HG03571 (cell line): ENCODE data around the gene FRMD4A.

Experiments used
- ATAC-seq: cut with Tn5 transposase; IDR thresholded peaks from one replicate; pipeline ENCODE4 v1.9.1; 2021; ENCODE audit not compliant: unreplicated experiment

Gene FRMD4A

DNA sequence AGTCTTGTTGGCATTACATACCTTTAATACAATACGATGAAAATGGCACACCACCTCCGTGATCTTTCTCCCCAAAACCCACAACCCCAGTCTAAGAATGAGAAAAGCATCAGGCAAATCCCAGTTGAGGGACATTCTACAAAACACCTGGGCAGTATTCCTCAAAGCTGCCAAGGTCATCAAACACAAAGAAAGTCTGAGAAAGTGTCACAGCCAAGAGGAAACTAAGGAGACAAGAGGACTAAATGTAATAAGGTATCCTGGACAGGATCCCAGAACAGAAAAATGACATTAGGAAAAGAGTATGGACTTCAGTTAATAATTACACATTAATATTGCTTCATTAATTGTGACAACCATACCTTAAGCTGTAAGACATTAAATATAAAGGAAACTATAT, 14.5 kb upstream of the FRMD4A start:
- ATAC-seq = no peak

DNA sequence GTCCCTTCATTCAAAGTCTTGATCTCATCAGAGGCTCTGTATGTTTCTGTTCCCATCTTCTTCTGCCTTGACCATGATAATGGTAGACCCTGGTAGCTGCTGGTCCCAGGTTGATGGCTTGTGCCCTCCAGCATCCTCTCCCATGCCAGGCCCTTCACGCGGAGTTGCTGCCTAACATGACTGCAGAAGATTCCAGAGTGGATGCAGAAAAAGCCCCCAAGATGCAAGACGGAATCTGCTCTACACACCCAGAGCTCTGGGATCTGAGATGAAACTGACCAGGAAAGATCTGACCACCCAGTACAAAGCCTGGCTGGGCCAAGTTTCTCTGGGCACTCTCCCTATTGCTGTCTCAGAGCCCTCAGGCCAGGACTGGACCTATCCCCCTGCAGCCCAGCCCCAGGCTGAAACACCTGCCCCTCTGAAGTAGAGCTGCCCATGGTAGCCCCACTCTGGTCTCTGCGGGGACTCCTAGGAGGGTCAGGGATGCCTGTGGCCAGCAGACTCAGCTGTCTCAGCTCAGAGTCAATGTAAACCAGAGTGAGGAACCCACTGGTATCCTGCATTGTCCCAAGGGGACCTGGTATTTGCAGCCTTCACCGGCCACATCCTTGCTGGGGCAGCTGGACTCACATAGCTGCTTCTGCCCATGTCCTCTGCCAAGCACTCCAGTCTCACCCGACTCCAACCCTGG, 9.5 kb upstream of the FRMD4A start:
- ATAC-seq = no peak

DNA sequence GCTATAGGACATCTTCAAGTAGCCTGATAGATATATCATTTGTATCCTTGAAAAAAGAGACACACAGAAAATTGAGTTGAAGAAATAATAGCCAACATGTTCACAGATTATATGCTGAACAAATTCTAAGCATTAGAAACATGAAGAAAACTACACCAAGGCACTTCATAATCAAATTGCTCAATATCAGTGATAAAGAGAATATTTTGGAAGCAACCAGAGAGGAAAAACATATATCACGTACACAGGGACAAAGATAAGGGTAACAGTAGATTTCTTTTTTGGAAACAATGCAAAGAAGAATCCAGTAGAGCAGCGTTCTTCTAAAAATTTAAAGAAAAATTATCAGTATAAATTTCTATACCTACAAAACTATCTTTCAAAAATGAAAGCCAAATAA, 6.0 kb upstream of the FRMD4A start:
- ATAC-seq = no peak

DNA sequence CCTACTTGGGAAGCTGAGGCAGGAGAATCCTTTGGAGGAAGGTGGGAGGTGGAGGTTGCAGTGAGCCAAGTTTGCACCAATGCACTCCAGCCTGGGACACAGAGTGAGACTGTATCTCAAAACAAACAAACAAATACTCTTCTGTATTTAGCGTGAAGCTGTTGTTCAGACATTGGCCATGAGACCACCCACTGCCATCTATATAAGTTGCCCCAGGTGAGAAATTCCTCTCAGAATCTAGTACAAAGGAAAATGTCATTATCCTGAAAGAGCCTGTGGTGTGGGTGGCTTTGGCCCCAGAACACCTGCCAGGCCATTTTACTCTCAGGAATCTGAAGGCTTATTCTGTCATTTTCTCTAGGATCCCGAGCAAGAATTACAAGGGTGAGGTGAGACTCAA, 4.0 kb upstream of the FRMD4A start:
- ATAC-seq = no peak

DNA sequence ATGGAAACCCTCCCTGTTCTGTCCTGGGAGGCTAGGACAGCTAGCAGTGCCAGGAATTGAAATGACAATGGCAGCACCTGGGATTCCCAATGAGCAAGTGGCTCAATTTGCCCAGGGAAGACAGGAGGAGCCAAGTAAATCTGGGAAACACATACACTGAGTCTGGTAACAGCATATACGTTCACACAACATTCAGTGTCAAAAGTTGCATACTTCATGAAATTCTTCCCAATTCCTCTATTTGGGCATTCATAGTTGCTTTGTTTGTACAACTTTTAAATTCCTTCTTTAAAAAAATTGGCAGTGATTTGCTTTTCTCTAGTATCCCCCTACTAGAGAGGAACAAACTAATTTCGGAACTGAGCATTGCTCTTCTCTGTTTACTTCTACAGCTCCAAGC, 2.9 kb upstream of the FRMD4A start:
- no peak for ATAC-seq

DNA sequence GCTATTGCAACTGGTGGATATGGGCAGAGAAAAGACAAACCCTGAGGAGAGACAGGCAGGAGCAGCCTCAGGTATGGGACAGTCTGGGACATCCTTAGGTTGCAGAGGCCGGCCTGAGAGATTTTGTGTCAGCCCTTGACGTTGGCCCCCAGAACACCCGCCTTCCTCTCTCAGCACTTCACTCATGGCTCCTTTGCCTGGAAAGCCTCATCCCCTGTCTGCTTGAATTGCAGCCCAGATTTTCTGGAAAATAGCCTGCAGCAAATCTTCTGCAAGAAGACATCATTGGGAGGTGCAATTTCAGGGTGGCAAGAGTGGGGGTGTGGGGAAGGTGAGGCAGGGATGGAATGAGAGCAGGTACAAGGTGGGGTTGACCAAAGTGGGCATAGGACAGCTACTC, 2.2 kb upstream of the FRMD4A start:
- no peak for ATAC-seq

DNA sequence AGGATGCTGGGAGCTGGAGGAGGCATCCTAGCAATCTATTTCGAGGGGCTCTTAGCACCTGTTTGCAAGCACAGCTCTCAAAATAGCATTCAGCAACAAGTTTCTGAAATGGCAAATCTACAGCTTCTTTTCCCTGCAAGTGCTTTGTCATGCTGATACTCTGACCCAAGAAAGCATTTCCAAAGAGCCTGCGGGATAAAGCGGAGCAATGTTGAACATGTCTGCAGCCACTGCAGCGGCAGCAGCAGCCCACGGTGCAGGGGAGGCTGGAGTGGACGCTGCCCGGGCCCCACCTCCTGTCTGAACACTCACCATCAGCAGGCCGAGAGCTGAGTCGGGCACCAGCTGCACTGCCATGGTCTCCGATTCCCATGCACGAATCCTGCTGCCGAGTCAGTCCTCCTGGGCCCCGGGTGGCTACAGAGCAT, 964 bp downstream of the FRMD4A start:
- ATAC-seq = no peak

DNA sequence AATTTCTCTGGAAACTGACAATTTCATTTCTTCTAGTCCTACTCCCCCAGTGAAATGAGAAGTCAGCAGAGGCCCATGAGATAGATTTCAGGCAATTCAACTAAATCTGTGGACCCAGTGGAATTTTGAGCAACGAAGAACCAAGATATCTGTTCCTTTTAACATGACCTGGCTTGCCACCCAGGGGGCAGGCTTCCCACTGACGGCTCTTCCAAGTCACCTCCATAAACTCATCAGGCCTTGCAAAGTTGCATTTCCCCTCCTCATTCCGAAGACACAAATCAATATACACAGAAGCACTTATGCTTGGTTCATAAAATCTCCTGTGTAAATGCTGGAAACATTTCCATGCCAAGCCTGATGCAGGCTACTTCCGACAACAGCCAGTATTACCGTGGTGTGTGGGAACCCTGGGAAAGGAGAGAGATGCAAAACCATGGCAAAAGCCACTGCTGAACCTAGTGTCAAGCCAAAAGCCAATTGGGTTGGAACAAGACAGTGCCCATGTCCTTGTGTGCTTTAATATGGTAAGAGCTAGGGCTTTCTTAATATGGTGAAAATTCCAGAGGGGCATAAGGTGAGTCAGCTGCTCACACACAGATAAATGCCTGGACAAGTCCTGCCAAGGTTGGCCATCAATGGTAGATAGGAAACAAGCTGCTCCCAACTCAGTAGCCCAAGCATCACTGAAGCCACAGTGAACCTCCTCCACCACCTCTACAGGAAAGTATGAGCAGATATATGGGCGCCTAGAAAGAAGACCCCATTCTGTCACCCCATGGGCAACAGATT, 1.6 kb downstream of the FRMD4A start:
- ATAC-seq = no peak

DNA sequence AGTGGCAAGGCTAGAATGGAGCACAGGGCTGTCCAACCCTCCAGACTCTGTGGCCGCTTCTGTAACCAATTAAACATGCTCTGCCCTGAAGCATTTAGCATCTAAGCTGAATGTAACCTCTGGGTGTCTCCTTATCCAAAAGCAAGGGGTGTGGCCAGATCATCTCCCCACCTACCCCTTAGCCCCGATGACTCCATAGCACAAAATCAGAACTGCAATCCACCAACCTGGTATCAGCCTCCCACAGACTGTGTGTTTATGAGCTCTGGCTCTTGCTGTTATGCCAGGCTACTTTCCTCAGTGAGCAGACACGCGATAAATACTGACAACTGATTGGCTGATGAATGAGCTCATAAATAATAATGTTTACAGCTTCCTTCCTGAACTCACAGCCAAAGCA, 3.2 kb downstream of the FRMD4A start:
- ATAC-seq = no peak

DNA sequence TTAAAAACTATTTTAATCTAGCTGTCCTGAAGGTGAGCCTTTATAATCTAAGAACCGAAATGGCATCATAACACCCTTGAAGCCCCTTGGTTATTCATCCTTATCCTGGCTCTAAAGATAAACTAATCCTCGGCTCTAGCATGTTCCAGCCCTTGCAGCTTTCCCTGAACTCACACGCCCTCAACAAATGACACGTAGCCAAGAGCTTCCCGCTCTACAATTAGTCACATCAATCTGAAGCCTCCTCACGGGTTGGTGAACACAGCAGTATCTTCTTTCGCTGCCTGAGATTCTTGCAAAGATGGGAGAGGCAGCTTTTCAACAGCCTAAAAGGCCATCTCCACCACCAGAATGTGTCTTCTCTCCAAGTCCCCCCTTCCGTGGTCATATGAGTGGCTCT, 4.1 kb downstream of the FRMD4A start:
- no peak for ATAC-seq

DNA sequence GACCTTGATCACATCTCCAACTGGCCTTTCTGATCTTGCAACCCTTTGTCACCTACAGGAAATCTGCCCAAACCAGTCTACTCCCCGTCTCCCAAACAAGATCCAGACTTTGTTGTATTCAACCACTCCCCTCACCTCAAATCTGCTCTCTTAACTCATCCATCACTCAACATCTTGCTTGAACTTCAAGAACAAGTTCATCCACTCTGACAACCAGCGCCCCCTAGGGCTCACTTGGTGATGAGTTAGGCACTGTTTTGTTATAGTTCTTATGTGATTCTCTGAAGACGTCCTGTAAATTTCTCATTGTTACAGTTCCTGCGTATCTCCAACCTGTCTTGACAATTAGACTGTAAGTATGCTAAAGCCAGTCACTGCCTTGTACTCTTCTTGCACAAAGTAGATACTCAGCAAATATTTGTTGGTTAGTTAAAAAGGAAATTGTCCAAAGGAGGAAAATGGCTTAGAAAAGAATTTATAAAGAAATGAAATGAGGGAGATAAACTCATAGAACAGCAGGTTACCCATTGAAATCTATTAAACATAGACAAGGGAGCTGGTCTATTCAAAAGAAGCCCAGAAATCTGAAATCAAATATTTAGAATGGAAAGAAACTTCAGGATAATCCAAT, 5.3 kb downstream of the FRMD4A start:
- no peak for ATAC-seq

DNA sequence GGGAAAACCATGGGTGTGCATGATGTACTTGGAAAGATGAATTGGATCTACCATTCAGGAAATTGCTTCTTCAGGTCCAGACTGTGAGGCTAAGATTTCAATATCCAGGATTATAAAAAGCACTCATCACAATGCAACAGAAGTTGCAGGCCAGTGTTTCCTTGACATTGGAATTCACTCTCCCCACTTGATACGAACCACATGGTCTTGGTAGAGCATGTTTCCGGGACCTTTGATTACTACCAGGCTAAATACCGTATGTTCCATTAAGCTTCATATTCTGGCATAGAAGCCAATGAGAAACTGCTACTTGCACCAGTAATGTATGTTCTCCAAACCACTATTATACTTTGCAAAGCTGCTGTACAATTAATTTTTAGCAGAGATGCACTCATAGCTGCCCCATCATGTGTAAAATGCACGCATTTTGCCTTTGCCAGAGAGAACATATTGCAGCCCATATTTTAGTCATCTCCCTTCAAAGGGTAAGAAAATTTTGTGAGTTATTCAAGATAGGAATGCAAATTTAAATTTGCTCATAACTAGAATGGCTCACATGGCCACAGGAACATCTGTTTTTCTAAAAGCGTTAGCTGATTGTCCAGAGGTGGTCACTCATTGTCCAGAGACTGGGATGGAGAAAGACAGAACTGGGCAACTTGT, 8.1 kb downstream of the FRMD4A start:
- ATAC-seq = no peak

DNA sequence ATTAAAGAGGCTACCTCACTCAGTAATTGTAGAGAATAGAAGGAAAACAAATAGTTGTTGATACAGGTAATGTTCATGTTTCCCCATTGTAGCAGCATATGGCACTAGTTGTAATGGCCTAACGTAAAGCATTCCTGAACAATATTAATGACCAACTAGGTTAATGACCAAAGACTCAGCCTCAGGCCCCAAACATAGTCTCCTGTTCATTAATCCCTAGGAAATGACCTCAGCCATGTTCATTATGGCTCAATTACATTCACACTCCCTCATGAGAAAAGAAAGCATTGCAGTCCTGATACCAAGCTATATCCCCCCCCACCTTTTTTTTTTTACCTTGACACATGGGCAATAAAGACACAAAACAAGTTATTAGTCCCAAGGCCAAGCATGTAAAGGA, 12.7 kb downstream of the FRMD4A start:
- ATAC-seq = no peak

DNA sequence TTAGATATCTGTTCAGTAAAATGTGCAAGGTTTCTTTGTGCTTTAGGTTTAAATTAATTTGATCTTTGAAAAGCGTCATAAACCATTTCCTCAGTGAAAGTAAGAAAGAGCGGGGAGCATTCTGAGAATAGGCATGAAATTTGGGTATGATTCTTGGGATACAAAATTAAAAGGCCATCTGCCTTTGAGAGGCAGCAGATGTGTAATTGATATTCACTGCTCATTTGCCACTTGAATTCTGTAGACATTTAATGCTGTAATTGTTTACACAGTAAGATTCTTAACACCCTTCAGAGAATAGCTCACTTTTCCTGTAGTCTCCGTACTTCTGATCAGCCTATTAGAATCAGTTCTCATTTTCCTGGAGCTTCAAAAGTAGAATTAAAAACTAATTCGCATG, 18.7 kb downstream of the FRMD4A start:
- no peak for ATAC-seq

DNA sequence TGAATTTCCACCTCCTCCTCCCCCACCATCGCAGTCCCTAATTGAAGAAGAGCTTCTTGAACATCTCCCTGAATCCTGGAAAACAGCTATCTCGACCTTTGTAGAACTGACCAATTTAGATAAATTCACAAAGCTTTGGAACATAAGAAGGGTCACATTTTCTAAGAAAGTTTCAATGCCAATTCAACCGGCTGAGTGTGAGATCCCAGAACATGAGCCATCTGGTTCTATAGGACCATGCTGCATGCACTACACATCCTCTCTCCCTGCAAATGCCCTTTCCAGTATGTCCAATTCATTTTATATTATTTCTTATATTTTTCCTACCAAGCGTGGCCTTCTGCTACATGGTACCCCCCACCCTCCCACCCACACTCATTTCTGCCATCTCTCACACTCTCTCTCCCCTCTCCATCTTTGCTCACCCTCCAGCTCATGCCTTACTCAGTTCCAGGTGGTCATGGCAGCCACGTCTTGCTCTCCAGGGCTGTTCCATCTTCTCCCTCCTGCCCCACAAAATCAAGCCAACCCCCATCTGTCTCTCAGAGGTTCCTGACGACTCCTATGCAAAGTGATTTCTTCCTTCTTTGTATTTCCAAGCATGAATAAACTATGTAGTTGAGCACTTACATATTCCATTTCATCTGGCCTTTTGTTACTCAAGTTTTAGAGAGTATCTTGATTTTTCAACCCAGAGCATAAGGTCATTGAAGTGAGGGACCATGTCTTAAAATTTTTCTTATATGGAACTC, 19.3 kb downstream of the FRMD4A start:
- ATAC-seq = no peak

DNA sequence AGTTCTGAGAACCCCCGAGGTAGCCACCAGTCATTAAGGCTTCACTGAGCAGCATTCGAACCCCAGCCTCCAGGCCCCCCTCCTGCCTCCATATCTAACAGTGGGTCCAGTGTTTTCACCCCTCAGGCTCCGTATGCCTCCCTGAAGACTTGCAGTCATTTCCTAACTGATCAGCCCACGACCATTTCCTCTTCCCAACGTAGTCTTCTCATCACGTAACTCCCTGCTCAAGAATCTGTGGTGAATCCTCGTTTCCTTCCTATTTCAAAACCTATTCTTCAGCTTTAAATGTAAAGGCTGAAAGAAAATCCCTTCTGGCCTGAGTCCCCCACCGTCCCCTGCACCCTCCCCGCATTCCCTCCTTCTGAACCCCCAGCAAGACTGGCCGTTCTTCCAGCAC, 21.1 kb downstream of the FRMD4A start:
- ATAC-seq = no peak

DNA sequence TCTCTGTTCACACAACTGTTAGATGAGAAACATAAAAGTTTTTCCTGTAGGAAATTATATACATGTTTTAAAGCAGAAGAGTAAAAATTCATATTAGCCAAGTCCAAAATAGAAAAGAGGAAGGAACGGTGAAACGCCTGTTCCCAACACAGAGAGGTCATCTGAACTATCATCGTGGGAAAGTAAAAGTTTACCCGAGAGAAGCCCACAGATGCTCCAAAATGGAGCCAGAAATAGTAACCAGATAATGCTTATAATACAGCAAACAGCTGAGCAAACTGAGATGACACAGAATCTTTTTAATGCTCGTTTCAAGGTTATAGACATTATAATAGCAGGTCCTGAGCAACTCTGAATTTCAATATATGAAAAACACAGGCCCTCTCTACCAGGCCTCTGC, 24.5 kb downstream of the FRMD4A start:
- ATAC-seq = no peak

DNA sequence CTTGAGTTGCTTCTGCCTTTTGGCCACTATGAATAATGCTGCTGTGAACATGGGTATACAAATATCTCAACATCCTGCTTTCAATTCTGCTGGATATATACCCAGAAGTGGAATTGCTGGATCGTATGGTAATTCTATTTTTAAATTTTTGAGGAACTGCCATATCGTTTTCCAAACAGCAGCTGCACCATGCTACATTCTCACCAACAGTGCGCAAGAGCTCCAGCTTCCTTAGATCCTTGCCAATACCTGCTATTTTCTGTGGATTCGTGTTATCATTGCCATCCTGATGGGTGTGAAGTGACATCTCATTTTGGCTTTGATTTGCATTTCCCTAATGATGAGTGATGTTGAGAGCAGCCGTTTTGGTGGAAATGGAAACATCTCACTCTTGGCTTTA, 26.7 kb downstream of the FRMD4A start:
- no peak for ATAC-seq

DNA sequence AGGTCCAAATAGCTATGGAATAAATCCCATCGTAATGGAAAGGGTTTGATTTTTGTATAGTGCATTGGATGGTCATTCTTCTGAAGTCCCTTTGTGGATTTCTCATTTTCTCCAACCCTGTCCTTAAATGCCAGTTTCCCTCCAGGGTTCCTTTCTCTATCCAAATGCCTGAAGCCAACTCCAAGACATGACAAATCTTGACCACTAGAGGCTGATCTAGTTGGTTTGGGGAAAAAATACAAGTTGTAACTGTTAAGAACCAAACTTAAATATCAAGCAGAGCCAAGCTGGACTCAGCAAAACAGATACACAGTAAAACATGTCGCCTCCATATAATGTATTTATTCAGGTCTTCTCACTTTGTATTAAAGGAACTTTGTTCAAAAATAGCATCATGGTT, 28.7 kb downstream of the FRMD4A start:
- ATAC-seq = no peak

DNA sequence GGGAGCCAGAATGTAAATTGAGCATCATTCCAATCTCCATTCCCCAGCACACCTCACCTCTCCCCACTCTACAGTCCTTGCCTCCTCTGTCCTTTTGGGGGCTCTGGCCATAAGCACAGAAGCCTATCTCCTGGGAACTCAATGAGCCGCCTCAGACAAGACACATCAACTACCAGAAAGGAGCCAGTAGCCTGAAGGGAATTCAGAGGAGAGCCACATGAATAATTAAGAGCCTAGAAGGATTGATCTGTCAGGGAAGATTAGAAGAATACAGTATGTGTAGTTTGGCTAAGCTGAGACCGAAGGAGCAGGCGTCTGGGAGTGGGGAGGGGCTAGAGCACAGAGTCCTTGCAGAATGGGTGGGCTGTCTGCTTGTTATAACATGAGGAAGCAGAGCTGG, 31.2 kb downstream of the FRMD4A start:
- no peak for ATAC-seq

DNA sequence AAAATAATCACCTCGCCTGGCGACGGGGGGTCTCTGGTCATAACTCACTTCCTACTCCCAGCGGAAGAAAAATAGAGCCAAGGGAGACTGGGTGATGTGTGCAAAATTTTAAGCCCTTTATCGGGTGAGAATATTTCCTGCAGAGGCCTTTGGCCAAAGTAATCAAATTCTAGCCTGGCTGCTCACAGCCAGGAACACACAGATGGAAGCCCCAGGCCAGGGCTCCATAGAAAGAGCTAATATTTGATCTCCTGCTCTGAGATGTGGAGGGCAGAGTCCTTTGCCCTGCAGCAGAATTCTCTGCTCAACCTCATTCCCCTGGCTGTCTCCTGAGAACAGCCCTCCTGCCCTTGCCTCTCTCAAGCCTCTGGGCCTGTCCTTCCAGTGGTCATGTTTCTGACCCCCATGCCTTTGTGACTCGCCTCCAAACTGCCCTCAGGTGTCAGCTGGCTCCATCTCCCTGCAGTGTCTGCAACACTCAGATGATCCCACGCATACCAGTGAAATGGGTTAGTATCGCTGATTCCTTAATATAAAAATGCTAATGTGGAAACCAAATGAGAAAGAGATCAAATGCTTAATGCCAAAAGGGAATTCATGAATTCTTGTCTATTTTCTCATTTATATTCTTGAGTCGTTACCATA, 34.5 kb downstream of the FRMD4A start:
- no peak for ATAC-seq
